ENCODE results near the gene SEPTIN11.

SEPTIN11 gene

GRCh38 chr4:76949276-76950051 is at the start of gene SEPTIN11:
Gene SEPTIN11 (plus strand): TSS chr4:76949752. CDS start chr4:76949904, 152 bp downstream.
- peak; percentile 88 for DNase-seq

- DNase-seq: no peak
Measured at GRCh38 chr4:76902233-76902890, 47.2 kb upstream of the SEPTIN11 start.

DNA sequence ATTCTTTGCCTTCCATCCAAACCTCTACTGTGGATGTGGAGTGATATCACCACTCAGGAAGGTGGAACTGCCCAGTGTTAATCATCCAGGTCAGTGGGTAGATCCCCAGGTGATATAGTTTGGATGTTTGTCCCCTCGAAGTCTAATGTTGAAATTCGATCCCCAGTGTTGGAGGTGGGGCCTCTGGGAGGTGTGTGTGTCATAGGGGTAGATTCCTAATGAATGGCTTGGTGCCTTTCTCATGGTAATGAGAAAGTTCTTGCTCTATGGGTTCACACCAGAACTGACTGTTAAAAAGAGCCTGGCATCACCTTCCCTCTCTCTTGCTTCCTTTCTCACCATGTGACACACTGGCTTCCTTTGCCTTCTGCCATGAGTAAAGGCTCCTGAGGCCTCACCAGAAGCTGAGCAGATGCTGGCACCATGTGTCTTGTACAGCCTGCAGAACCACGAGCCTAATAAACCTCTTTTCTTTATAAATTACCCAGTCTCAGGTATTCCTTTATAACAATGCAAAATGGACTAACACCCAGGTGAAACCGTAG is 44.8 kb upstream of the SEPTIN11 start:
- DNase-seq: no peak

DNA sequence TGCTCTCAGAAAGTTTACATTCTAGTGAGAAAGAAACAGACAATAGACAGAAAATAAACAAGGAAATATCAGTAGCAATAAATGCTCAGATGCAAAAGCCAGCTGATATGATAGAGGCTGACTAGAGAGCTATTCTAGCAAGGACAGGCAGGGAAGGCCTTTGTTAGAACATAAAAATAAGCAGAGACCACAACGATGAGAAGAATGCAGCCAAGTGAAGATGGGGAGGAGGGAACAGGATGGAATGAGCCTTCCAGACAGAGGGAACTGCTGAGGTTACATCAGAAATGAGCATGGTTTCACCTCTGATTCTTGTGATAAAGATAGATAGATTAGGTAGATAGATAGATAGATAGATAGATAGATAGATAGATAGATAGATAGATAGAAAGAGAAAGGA is 44.0 kb upstream of the SEPTIN11 start:
- no peak for DNase-seq

DNA sequence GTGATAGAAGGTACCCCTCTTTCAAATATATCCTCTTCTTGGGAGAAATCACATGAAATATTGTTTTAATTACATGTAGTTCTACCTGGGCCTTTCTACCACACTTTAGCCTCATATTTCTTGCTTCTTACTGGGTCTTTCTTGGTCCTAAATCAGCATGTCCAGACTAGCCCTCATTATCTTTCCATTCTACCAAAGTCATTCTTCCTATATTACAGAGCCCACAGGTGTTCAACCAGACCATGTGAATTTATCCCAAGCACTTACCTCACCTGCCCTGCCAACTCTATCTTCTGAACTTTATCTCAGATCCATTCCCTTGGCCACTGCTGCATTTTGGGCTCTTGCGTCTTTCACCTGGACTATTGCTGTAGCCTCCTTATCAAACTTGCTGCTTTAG is 39.8 kb upstream of the SEPTIN11 start:
- DNase-seq: no peak

GRCh38 chr4:76920715-76921114 is 28.8 kb upstream of the SEPTIN11 start:
- DNase-seq: no peak

DNA sequence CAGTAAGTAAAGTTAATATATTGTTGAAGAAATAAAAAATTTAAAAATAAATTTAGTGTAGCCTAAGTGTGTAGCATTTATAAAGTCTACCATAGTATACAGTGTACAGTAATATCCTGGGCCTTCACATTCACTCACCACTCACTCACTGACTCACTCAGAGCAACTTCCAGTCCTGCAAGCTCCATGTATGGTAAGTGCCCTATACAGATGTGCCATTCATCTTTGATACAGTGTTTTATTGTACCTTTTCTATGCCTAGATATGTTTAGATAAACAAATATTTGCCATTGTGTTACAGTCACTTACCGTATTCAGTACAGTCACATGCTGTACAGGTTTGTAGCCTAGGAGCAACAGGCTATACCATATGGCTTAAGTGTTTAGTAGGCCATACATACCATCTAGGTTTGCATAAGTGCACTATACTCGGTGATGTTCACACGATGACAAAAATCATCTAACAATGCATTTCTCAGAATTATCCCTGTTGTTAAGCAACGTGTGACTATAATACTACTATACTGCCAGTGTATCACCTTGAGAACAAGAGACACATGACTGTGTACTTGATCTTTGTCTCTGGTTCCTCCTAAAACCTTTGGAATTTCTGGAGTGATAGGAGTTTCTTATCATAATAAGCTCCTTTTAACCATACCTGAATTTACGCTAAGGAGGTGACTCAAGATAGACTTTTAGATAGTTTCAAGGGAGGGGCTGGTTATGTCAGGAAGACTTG is 25.8 kb upstream of the SEPTIN11 start:
- no peak for DNase-seq

- DNase-seq: no peak
Measured at GRCh38 chr4:76926841-76927240, 22.7 kb upstream of the SEPTIN11 start.

GRCh38 chr4:76930685-76931084 is 18.9 kb upstream of the SEPTIN11 start:
- DNase-seq: no peak

GRCh38 chr4:76931087-76931486 is 18.5 kb upstream of the SEPTIN11 start:
- DNase-seq: no peak

GRCh38 chr4:76931576-76932276 is 17.8 kb upstream of the SEPTIN11 start:
- DNase-seq: no peak

DNA sequence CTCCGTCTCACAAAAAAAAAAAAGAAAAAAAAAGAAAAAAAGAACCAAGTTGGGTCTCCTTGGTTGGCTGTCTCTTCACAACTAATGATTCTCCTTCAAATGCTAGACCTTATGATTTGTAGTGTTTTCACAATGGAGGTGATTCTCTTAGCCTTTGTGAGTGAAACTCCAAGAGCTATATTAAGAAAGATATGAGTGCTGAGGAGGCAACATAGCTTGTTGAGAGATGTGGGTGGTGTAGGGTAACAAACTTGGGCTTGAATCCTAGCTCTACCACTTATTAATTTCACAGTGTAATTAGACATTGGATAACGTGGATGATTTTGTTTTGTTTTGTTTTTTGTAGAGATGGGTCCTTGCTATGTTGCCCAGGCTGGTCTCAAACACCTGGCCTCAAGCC is 10.4 kb upstream of the SEPTIN11 start:
- no peak for DNase-seq

- DNase-seq: no peak
Measured at GRCh38 chr4:76943129-76943620, 6.4 kb upstream of the SEPTIN11 start.

DNA sequence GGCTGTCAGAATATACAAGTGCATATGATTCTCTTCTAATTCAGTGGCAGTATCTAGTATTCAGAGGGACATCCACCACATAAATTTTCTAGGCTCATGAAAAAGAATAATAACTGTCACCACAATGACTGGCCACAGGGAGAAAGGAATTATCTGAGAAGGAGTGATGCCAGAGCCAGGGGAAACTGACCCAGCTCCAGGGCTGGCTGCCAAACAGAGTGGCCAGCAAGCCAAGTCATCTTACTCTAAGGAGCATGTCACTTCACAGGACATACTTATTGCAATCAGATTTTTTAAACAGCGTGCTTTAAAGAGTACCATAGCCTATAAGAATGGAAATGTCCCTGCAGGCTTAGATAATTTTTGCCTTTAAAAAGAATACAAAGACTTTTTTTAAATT is 5.8 kb upstream of the SEPTIN11 start:
- DNase-seq: no peak

- DNase-seq: no peak
Measured at GRCh38 chr4:76947369-76947768, 2.2 kb upstream of the SEPTIN11 start.

DNA sequence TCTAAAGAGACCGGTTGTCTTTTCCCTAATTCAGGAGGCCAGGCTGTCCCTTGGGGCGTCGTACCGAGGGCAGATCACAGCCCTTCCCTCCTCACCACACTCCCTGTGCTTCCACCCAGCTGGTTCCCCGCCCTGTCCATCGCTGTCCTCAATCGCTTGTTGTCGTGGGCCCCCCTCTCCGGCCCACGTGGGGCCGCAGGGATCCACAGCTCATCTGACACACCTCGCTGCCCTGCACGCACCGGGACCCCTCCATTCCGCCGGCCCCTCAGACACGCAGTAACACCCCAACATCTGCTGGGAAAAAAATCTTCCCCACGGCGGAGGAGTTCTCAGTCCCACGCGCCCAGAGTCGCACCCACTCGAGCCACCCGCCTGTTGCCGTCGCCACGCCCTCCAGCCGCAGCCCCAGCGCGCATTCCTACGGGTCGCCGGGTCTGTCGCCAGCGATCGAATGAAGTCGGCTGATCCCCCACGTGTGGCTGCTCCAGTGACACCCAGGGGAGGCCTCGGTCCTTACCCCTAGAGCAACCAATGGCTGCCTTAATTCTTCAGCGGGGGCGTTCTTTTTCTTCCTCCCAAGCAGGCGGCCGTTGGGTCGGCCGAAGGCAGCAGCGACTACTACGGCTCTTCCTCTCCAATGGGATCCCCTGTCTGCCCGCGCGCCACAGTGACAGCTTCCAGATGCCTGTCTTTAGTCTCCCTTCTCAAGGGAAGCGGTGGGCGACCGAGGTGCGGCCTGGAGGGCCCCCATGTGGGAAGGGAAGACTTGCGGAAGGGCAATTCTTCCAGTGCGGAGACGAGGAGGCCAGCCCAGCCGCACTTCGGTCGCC is 893 bp upstream of the SEPTIN11 start:
- no peak for DNase-seq

DNA sequence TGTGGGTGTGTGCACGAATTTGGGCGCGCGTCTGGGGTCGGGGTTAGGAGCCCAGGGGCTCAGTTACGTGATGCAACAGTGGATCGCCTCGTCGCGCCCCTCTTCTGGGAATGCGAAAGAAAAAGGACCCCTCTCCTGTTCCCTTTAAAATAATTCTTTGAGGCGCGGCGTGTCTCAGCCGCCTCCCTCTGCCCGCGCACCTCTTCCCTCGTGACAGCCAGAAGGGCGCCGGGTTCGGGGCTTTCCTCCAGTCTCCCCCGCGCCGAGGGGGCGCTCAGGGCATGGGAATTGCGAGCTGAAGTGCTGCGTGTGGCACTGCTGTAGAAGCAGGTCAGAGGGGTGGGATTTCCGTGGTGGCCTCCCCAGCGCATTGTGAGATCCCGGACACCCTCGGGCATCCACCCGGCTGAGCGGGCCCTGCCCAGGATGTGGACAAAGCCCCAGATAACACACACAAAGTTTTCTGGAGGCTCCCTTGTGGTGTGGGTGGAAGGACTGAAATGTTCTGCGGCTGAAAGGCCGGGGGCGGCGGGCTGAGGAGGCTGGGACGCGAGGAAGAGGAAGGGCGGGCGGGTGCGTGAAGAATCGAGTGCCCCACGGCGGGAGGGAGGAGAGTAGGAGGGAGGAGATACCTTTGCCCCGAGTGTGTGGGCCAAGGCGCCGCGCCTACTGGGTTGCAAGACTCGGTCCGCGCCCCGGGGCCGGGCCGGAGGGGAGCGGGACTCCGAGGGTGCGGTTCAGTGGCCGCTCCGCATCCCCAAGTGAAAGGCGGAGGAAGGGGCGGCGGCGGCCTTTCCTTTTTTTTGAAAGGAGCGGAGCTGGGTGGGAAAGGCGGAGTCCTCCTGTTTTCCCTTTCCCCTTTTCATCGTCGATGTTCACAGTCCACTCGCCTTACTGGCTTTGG is 752 bp downstream of the SEPTIN11 start:
- no peak for DNase-seq

- no peak for DNase-seq
Measured at GRCh38 chr4:76950956-76951671, 1.6 kb downstream of the SEPTIN11 start.

GRCh38 chr4:76951672-76952010 is 2.1 kb downstream of the SEPTIN11 start:
- DNase-seq: no peak

- DNase-seq: no peak
Measured at GRCh38 chr4:76952071-76952470, 2.5 kb downstream of the SEPTIN11 start.

All from NCI-H774 (cell line).